HG03460 (cell line): ENCODE measurements around the gene BCL7B.
"Not testable (repeated sequence)": the region's sequence is repeated elsewhere in the genome, so short reads cannot be mapped to it uniquely, and the experiment has no call there.

Experiments
- ATAC-seq: cut with Tn5 transposase; IDR thresholded peaks from one replicate; pipeline ENCODE4 v1.9.1; 2021; ENCODE audit not compliant: unreplicated experiment

BCL7B gene

GRCh38 chr7:73536479-73536878 lies 21.0 kb downstream of the BCL7B start:
- no peak for ATAC-seq

- ATAC-seq, result not testable (repeated sequence)
Observed at GRCh38 chr7:73535918-73536317, 21.6 kb downstream of the BCL7B start.

GRCh38 chr7:73533742-73534141 lies 23.7 kb downstream of the BCL7B start:
- no peak for ATAC-seq

- ATAC-seq, result no peak
Observed at GRCh38 chr7:73532224-73532623, 25.3 kb downstream of the BCL7B start.

- no peak for ATAC-seq
Observed at GRCh38 chr7:73530800-73531199, 26.7 kb downstream of the BCL7B start.

- ATAC-seq, result no peak
Observed at GRCh38 chr7:73526896-73527821, 30.3 kb downstream of the BCL7B start.

GRCh38 chr7:73526158-73526494 lies 31.4 kb downstream of the BCL7B start:
- not testable (repeated sequence) for ATAC-seq

GRCh38 chr7:73522105-73522872 lies 35.2 kb downstream of the BCL7B start, which contains the start of gene BAZ1B:
TSS of gene BAZ1B (minus strand) at chr7:73522293. CDS start at chr7:73521933, 360 bp downstream.
- ATAC-seq, result peak; percentile 85

GRCh38 chr7:73521636-73522104 lies 35.8 kb downstream of the BCL7B start:
- ATAC-seq, result peak; percentile 32

- ATAC-seq, result no peak
Observed at GRCh38 chr7:73520673-73521635, 36.5 kb downstream of the BCL7B start.

- ATAC-seq, result no peak
Observed at GRCh38 chr7:73519867-73520672, 37.4 kb downstream of the BCL7B start.

GRCh38 chr7:73518470-73518869 lies 39.0 kb downstream of the BCL7B start:
- ATAC-seq, result no peak

GRCh38 chr7:73517241-73517995 lies 40.1 kb downstream of the BCL7B start:
- ATAC-seq, result no peak

- no peak for ATAC-seq
Observed at GRCh38 chr7:73515178-73515577, 42.3 kb downstream of the BCL7B start.

- ATAC-seq, result no peak
Observed at GRCh38 chr7:73512018-73512780, 45.3 kb downstream of the BCL7B start.

- ATAC-seq, result no peak
Observed at GRCh38 chr7:73509463-73509862, 48.0 kb downstream of the BCL7B start.

- no peak for ATAC-seq
Observed at GRCh38 chr7:73507556-73507955, 49.9 kb downstream of the BCL7B start.

- no peak for ATAC-seq
Observed at GRCh38 chr7:73504920-73505319, 52.6 kb downstream of the BCL7B start.
